ENCODE measurements around the gene PNKP.

The PNKP gene

DNA sequence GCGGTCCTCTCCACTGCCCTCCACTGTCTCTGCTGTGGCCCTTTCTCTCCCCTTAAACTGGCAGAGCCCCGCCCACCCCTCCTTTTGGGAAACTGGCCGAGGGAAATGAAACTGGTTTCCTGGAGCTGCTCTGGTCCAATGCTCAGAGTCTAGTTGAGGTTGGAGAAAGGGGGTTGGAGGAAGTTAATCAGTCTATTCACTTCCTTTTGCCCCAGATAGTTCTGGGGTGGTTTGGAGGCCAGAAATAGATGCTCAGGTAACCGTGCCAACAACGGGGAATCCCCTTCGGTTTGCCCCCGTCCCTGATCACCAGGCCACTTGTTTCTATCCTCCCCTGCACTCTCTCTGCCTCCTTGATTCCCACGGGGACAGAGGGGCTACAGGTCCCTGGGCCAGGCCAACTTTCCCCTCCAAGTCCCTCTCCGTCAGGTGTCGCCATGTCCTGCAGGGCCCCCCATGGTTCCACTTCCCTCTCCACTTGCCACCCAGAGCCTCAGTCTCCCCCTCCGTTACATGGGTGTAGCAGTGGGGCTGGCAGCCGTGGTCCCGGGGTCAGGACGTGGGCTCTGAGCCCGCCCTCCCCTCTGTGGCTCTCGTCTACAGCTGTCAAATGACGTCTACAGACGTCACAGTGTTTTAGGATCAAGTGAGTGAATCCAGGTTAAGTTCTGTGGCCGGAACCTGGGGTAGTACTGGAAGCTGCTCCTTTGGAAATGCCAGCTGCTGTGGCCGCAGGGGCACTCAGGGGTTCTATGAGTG is 29.7 kb upstream of the PNKP start, which contains the start of gene IL4I1:
TSS of gene IL4I1 (minus strand) at position 25 of the 759 bp plus-strand sequence. CDS start 727 bp downstream, outside the sequence.
- CTCF ChIA-PET = no interaction called here
- TF ChIP-seq TARDBP (IDR thresholded peaks at IDR 0.05) = no peak
- TF ChIP-seq, protein P1, sequence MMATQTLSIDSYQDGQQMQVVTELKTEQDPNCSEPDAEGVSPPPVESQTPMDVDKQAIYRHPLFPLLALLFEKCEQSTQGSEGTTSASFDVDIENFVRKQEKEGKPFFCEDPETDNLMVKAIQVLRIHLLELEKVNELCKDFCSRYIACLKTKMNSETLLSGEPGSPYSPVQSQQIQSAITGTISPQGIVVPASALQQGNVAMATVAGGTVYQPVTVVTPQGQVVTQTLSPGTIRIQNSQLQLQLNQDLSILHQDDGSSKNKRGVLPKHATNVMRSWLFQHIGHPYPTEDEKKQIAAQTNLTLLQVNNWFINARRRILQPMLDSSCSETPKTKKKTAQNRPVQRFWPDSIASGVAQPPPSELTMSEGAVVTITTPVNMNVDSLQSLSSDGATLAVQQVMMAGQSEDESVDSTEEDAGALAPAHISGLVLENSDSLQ (IDR thresholded peaks at IDR 0.05) = no peak
- TF ChIP-seq ELF4 (IDR thresholded peaks at IDR 0.05) = no peak
- DNase-seq (ENCODE audit: extremely low spot score) = no peak
- POLR2A ChIA-PET = no interaction called here

DNA sequence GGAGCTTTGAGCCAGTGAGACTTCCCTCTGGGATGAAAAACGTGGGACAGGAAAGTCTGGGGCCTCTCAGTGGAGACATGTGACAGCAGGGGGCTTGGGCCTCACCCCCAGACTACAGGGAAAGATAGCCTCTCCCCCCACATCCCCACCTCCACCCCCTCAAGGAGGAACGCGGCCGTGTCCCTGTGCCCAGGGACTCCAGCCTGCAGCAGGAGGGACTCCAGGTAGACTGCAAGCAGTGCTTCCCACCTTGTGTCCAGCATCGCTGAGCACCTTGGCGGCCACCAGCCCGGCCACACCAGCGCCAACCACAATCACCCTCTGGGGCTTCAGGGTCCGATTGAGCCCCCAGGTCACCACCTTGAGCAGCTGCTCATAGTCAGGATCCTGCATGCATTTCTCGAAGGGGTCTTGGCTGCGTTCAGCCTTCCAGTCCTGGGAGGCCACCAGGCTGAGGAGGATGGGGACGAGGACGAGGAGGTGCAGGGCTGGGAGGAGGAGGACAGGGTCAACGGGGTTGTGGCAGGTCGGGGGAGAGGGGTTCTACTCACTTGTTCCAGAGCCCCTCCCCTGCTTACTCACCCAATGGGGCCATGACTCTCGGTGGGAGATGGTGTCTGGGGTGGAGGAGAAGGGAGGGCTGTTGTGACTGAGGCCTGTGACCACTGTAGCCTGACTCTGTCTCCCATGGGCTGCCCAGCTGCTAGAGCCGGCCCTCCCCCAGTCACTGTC is 28.4 kb upstream of the PNKP start:
- CTCF ChIA-PET = no interaction called here
- DNase-seq (ENCODE audit: extremely low spot score) = no peak
- POLR2A ChIA-PET = interaction anchor here (0.7 to 2.9 kb wide), 3 partner anchors 19 to 183 kb away, joined by 3 to 15 read pairs (median 4); partner anchors contain the start of genes AKT1S1, ATF5, NUP62 and TBC1D17
- TF ChIP-seq SP1 (IDR thresholded peaks at IDR 0.05) (no peak), FOXK2 (IDR thresholded peaks at IDR 0.05) (no peak), TARDBP (IDR thresholded peaks at IDR 0.05) (no peak), HDGF (IDR thresholded peaks at IDR 0.05; ENCODE audit: borderline replicate concordance) (no peak), BHLHE40 (IDR thresholded peaks at IDR 0.05; ENCODE audit: borderline replicate concordance) (no peak)

DNA sequence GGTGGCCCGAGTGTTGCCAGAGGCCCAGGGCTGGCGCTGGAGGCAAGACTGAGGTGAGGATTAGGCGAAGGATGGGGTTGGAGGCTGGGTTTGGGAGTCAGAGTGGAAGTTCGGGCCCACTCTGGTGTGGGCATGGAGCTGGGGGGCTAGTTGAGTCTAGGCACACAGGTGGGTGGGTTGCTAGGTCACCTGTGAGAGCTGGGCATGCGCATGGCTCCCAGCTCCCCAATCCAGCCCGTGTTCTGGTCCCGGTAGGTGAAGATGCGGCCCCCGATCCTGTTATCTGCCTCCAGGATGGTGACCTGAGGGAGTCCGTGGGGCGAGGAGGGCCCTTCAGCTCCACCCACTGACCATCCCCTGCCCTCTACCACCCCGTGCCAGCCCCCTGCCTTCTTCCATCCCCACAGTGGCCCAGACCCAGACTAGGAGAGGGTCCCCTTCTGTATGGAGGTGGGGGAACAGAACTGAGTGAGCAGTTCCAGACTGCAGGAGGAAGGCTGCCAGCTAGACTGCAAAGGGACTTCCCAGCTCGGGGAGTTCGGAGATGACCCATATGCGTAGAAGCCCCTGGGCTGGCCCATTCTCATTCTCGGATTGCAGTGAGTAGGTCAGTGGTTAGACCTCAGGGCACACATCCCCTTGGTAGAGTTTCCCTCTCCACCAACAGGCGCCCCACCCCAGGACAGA is 27.6 kb upstream of the PNKP start:
- CTCF ChIA-PET = no interaction called here
- TF ChIP-seq HDGF (IDR thresholded peaks at IDR 0.05; ENCODE audit: borderline replicate concordance) (no peak), ARNT (IDR thresholded peaks at IDR 0.05) (no peak), ZNF384 (IDR thresholded peaks at IDR 0.05) (no peak), TARDBP (IDR thresholded peaks at IDR 0.05) (no peak), FOXK2 (IDR thresholded peaks at IDR 0.05) (no peak), SUZ12 (IDR thresholded peaks at IDR 0.05) (no peak), BHLHE40 (IDR thresholded peaks at IDR 0.05; ENCODE audit: borderline replicate concordance) (no peak), L3MBTL2 (conservative IDR thresholded peaks at IDR 0.05) (no peak), SP1 (IDR thresholded peaks at IDR 0.05) (no peak), ELF4 (IDR thresholded peaks at IDR 0.05) (no peak)
- no peak for DNase-seq (ENCODE audit: extremely low spot score)
- POLR2A ChIA-PET = interaction anchor here (0.7 to 2.9 kb wide), 5 partner anchors 18 to 182 kb away, joined by 3 to 15 read pairs (median 3); partner anchors contain the start of genes AKT1S1, ATF5, NUP62 and TBC1D17

DNA sequence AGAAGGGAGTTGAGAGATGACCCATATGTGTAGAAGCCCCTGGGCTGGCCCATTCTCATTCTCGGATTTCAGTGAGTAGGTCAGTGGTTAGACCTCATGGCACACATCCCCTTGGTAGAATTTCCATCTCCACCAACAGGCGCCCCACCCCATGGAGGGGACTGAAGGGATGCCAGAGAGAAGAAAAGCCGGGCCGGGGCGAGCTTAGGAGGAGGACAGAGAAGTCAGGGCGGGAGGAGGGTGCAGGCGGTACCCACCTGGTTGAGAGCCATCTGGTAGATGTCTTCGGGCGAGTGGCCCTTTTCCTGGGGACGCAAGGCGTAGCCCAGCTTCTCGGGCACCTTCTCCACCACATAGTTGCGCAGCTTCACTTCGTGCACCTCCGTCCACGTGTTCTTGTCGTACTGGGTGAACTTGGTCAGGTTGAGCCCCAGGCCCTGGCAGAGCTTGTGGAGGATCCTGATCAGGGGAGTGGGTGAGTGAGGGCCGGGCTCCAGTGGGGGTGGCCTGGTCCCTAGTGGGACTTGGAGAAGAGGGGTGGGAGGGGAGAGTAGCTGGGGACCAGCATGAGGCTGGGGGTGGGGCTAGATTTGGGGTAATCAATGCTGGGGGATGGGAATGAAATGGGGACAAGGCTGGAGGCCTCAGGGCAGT is 26.8 kb upstream of the PNKP start:
- CTCF ChIA-PET = no interaction called here

DNA sequence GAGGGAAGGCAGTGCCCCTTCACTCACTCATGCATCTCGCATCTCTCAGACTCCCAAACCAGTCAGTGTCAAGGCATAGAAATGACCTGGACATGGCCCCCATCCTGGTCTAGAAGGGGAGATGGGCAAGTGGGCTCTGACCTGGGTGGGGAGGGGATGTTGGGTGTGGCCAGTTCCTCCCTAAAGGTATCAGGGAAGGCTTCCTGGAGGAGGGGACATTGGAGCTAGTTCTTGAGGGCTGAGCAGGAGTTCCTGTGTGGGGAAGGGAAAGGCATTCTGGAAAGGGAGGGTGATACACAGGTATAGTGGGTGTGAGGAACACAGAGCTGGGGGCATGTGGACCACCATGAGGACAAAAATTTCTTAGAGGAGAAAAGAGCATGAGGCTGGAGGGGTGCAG is 25.3 kb upstream of the PNKP start:
- POLR2A ChIA-PET = interaction anchor here (2.5 to 2.9 kb wide), 2 partner anchors 23 to 36 kb away, joined by 9 to 15 read pairs; partner anchors contain the start of genes ATF5 and NUP62
- CTCF ChIA-PET = no interaction called here
- TF ChIP-seq FOXM1 (IDR thresholded peaks at IDR 0.05; ENCODE audit: borderline replicate concordance) (no peak), ARNT (IDR thresholded peaks at IDR 0.05) (no peak), BHLHE40 (IDR thresholded peaks at IDR 0.05; ENCODE audit: borderline replicate concordance) (no peak), TARDBP (IDR thresholded peaks at IDR 0.05) (no peak), L3MBTL2 (conservative IDR thresholded peaks at IDR 0.05) (no peak), SUZ12 (IDR thresholded peaks at IDR 0.05) (no peak), NFRKB (IDR thresholded peaks at IDR 0.05) (no peak), LEF1 (IDR thresholded peaks at IDR 0.05; ENCODE audit: borderline replicate concordance) (no peak), ELF4 (IDR thresholded peaks at IDR 0.05) (no peak)
- TF ChIP-seq, protein P1 (IDR thresholded peaks at IDR 0.05) = no peak
- DNase-seq (ENCODE audit: extremely low spot score) = no peak

More for the DNA sequence above, 26.8 kb upstream of the PNKP start:
- no peak for TF ChIP-seq ZNF384 (IDR thresholded peaks at IDR 0.05)
- no peak for TF ChIP-seq FOXA1 (IDR thresholded peaks at IDR 0.05)
- no peak for TF ChIP-seq TARDBP (IDR thresholded peaks at IDR 0.05)
- TF ChIP-seq, protein P1 (IDR thresholded peaks at IDR 0.05) = no peak
- no peak for TF ChIP-seq ARNT (IDR thresholded peaks at IDR 0.05)
- TF ChIP-seq BHLHE40 (IDR thresholded peaks at IDR 0.05; ENCODE audit: borderline replicate concordance) = no peak
- no peak for TF ChIP-seq L3MBTL2 (conservative IDR thresholded peaks at IDR 0.05)
- no peak for TF ChIP-seq LEF1 (IDR thresholded peaks at IDR 0.05; ENCODE audit: borderline replicate concordance)
- no peak for TF ChIP-seq SP1 (IDR thresholded peaks at IDR 0.05)
- no peak for TF ChIP-seq SUZ12 (IDR thresholded peaks at IDR 0.05)
- TF ChIP-seq FOXM1 (IDR thresholded peaks at IDR 0.05; ENCODE audit: borderline replicate concordance) = no peak
- TF ChIP-seq ELF4 (IDR thresholded peaks at IDR 0.05) = no peak
- no peak for TF ChIP-seq NFRKB (IDR thresholded peaks at IDR 0.05)
- no peak for TF ChIP-seq HDGF (IDR thresholded peaks at IDR 0.05; ENCODE audit: borderline replicate concordance)
- TF ChIP-seq FOXK2 (IDR thresholded peaks at IDR 0.05) = no peak
- TF ChIP-seq CTBP1 (IDR thresholded peaks at IDR 0.05; ENCODE audit: borderline replicate concordance) = no peak
- DNase-seq (ENCODE audit: extremely low spot score) = no peak
- POLR2A ChIA-PET = interaction anchor here (0.8 to 2.9 kb wide), 3 partner anchors 17 to 35 kb away, joined by 3 to 15 read pairs (median 3); partner anchors contain the start of genes AKT1S1, ATF5, NUP62 and TBC1D17

Data from HEK293T (cell line).